RWPE2 (cell line): ENCODE results near the gene FABP7.
A peak's percentile ranks its signal among the peaks of the same experiment; 100 is the strongest.

Experiments
- ATAC-seq: fragments of 200-7000 bp; cut with Tn5 transposase; 3 replicates; pipeline ENCODE4 v1.9.1; 2021; ENCODE audit warnings: low read depth
- DNase-seq: peaks from one replicate; pipeline ENCODE4 v3.0.0-alpha.2; 2020; ENCODE audit warnings: low spot score
- H3K27ac ChIP-seq: fragments of 450-650 bp; 2 replicates; pipeline ENCODE4 v1.5.1; 2017; ENCODE audit warnings: mild to moderate bottlenecking; ENCODE audit not compliant: poor library complexity, severe bottlenecking
- H3K27me3 ChIP-seq: fragments of 250-450 bp; sonication (Bioruptor Pico); 2 replicates; pipeline ENCODE4 v1.5.1; 2021; ENCODE audit warnings: mild to moderate bottlenecking, moderate library complexity; ENCODE audit not compliant: insufficient read depth, poor library complexity, severe bottlenecking
- H3K36me3 ChIP-seq: fragments of 250-450 bp; sonication (Bioruptor Pico); 2 replicates; pipeline ENCODE4 v1.5.1; 2020; ENCODE audit warnings: low read depth, mild to moderate bottlenecking, moderate library complexity
- H3K4me1 ChIP-seq: fragments of 250-450 bp; sonication (Bioruptor Pico); 2 replicates; pipeline ENCODE4 v1.5.1; 2021; ENCODE audit warnings: mild to moderate bottlenecking, moderate library complexity; ENCODE audit not compliant: insufficient read depth, poor library complexity, severe bottlenecking
- H3K4me3 ChIP-seq: fragments of 250-450 bp; sonication (Bioruptor Pico); 2 replicates; pipeline ENCODE4 v1.5.1; 2021; ENCODE audit warnings: mild to moderate bottlenecking, moderate library complexity; ENCODE audit not compliant: severe bottlenecking
- H3K9me3 ChIP-seq: fragments of 250-450 bp; sonication (Bioruptor Pico); 2 replicates; pipeline ENCODE4 v1.5.1; 2021; ENCODE audit warnings: mild to moderate bottlenecking, moderate library complexity; ENCODE audit not compliant: severe bottlenecking
- CTCF ChIP-seq: fragments of 450-650 bp; IDR thresholded peaks from one replicate; pipeline ENCODE4 v1.5.1; 2017; ENCODE audit warnings: mild to moderate bottlenecking, moderate library complexity; ENCODE audit not compliant: poor library complexity, severe bottlenecking

The FABP7 gene

GRCh38 chr6:122787721-122788120 lies 8.2 kb downstream of the FABP7 start:
- Histone ChIP-seq H3K9me3 (no peaks in the 10 kb centered on the region), H3K36me3 (no peaks in the 10 kb centered on the region), H3K4me3 (no peak overlapping the region), H3K27me3 (no peaks in the 10 kb centered on the region), H3K4me1 (no peaks in the 10 kb centered on the region), H3K27ac (no peak overlapping the region)
- no peak for DNase-seq
- no peak for TF ChIP-seq CTCF
- ATAC-seq, result no peak

GRCh38 chr6:122788208-122788607 lies 8.7 kb downstream of the FABP7 start:
- Histone ChIP-seq H3K36me3 (no peaks in the 10 kb centered on the region), H3K4me3 (no peak overlapping the region), H3K27me3 (no peaks in the 10 kb centered on the region), H3K4me1 (no peaks in the 10 kb centered on the region), H3K27ac (no peak overlapping the region), H3K9me3 (no peaks in the 10 kb centered on the region)
- DNase-seq, result no peak
- ATAC-seq, result no peak
- no peak for TF ChIP-seq CTCF

DNA sequence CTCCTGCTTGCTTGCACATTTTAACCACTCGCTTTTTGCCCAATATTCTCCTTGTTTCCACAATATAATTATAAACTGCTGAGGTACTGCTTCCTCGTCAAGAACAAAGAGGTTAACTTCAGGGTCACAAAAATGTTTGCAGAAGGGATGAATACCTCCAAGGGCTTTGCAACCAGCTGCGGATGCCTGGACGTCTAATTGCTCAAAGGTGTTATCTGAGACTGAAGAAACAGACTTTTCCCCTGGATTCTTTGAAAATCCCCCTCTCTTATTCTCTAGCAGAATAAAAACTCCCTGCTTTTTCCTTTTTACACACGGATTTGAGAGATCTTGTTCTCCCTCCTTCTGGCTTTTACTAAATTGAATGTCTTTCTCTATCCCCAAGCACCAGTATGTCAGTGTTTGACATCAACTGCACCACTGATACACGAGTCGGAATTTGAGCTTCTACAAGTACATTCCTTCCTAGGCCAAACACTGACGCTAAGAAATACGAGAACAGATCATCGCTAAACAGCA lies 9.2 kb downstream of the FABP7 start:
- Histone ChIP-seq H3K9me3 (no peaks in the 10 kb centered on the region), H3K4me1 (no peaks in the 10 kb centered on the region), H3K27ac (peak overlapping the region; percentile 65), H3K27me3 (no peaks in the 10 kb centered on the region), H3K36me3 (no peaks in the 10 kb centered on the region), H3K4me3 (peak overlapping the region; percentile 57)
- no peak for DNase-seq
- TF ChIP-seq CTCF, result no peak
- no peak for ATAC-seq

DNA sequence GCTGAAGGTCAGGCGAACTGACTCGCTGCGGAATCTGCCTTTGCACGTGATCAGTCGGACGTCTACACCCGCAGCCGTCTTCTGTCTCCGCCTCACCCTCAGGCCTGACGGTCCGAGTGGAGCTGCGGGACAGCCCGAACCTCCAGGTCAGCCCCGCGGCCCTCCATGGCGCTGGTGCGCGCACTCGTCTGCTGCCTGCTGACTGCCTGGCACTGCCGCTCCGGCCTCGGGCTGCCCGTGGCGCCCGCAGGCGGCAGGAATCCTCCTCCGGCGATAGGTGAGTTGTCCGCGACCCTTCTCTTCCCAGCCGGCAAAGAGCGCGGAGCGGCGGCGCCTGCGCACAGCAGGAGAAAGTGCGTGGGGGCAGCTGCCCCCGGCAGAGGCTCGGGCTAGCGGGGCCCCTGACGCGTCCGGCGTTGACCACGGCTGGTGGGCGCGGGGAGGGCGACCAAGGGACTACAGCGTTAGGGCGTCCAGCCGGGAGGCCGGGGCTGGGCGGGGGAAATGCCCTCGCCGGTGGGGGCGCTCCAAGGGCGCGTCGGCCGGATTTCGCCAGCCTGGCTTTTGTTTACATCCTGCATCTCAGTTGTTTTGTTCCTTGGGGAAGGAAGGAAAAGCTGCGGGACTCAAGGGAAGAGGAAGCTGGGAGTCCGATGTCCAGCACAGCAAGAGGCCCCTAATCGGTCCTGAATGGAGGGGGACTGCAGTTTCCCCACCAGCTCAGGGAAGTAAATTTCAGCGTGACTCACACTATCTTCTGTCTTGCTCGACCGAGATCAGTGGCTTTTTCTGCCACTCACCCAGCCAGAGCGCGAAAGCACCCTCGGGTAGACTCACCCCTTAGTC lies 9.9 kb downstream of the FABP7 start, which contains the start of gene SMPDL3A:
TSS of gene SMPDL3A (plus strand) at position 77 of the 846 bp plus-strand sequence. CDS start at position 166, 89 bp downstream.
- Histone ChIP-seq H3K4me1 (no peaks in the 10 kb centered on the region), H3K36me3 (no peaks in the 10 kb centered on the region), H3K27ac (peak within 1 kb of the TSS; percentile 65), H3K4me3 (peak within 1 kb of the TSS; percentile 57), H3K9me3 (no peaks in the 10 kb centered on the region), H3K27me3 (no peaks in the 10 kb centered on the region)
- ATAC-seq, result peak; percentile 83
- TF ChIP-seq CTCF, result peak; percentile 78
- peak; percentile 62 for DNase-seq

DNA sequence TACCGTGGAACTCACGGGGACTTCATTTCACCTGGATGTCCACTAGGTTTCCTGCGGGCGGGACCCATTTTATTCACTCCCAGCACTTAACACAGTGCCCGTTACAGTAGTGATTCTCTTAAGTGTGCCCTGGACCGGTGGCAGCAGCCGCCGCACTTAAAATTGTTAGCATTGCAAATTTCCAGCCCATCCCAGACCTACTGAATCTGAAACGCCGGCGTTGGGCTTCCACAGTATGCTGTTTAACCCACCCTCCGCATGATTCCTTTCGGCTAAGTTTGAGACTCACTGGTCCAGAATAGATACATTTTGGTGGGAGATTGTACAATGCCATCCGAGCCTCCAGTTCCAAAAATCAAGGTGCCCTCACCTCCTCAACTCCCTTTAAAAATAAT lies 10.5 kb downstream of the FABP7 start:
- no peaks in the 10 kb centered on the region for H3K9me3 ChIP-seq
- H3K27ac ChIP-seq, result peak overlapping the region; percentile 65
- no peaks in the 10 kb centered on the region for H3K36me3 ChIP-seq
- ATAC-seq (no peak; the same call in 2 of the 3 replicates), DNase-seq (no peak)
- TF ChIP-seq CTCF, result no peak
- H3K4me1 ChIP-seq, result no peaks in the 10 kb centered on the region
- no peaks in the 10 kb centered on the region for H3K27me3 ChIP-seq
- peak overlapping the region; percentile 57 for H3K4me3 ChIP-seq
